GM19193 (cell line): Measurements from ENCODE around the gene IL17D.

ENCODE experiments used
- POLR2A ChIP-seq: IDR thresholded peaks from 4 replicates; pipeline ENCODE4 v1.6.1; 2011; ENCODE audit not compliant: insufficient read depth, insufficient read length; ENCODE audit errors: extremely low read depth

The IL17D gene

GRCh38 chr13:20727856-20728255, 24.4 kb downstream of the IL17D start:
- no peak for TF ChIP-seq POLR2A

DNA sequence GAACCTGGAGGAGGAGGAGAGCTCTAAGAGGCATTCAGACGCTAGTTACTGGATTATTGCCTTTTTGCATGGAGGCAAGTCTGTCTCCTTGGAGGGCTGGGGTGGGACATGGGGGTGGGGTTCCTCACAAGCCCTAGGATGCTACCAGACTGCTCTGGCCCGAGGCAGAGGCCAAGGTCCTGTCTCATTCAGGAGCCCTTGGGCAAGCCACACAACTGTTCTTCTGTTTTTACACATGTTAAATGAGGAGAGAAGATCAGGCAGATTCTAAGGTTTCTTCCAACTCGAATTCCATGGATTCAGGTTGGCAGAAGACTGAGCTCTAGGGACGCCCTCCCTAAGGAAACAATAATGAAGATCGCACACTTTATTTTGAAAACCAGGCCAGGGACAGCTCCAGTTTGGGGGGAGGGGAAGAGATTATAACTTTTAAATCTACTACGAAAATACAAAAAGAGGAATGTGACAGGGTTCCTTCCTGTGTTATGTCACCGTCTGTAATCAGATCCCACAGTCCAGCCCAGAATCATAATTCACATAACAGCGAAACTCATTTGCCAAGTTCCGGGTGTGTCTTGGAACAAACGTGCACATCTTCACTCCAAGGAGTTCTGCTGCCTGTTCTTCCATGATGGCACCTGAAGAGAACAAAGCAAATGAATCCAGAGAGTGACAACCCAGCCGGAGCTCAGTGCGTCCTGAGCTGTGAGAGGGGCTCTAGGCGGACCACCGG, 25.2 kb downstream of the IL17D start:
- no peak for TF ChIP-seq POLR2A

- no peak for TF ChIP-seq POLR2A
These were observed 26.4 kb downstream of the IL17D start for GRCh38 chr13:20729633-20730585.

DNA sequence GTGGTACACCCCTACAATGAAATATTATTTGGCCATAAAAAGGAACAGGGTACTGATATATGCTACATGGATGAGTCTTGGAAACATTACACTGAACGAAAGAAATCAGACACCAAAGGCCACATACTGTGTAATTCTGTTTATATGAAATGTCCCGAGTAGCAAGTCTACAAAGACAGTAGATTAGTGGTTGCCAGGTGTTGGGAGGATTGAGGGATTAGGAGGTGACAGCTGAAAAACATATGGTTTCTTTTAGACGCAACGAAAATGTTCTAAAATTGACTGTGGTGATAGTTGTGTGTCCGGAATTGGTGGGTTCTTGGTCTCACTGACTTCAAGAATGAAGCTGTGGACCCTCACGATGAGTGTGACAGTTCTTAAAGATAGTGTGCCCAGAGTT, 35.1 kb downstream of the IL17D start:
- TF ChIP-seq POLR2A = no peak

GRCh38 chr13:20740021-20740420, 36.5 kb downstream of the IL17D start:
- TF ChIP-seq POLR2A = no peak

DNA sequence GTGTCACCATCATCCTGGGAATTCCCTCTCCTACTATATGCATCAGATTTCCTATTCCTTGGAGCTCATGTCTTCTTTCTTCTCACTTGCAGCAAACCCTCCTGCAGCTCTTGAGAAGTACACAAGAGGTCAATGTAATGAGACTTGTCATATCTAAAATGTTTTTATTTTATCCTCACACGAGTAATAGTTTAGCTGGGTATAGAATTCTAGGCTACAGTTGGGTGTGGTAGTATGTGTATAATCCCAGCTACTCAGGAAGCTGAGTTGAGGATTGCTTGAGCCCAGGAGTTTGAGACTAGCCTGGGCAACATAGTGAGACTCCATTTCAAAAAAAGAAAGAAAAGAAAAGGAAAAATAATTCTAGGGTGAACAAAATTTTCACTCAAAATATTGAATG, 45.9 kb downstream of the IL17D start:
- no peak for TF ChIP-seq POLR2A

DNA sequence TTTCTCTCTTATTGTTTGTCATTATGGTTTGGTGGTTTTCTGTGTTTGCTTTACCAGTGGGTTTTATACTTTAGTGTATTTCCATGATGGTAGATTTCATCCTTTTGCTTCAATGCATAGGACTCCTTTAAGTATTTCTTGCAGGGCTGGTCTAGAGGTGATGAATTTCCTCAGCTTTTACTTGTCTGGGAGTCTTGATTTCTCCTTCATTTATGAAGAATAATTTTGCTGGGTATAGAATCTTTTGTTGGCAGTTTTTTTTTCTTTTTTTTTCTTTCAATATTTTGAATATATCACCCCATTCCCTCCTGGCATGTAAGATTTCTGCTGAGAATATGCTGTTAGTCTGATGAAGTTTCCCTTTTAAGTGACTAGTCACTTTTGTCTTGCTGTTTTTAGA, 50.5 kb downstream of the IL17D start:
- no peak for TF ChIP-seq POLR2A

GRCh38 chr13:20760872-20761271, 57.4 kb downstream of the IL17D start:
- no peak for TF ChIP-seq POLR2A

DNA sequence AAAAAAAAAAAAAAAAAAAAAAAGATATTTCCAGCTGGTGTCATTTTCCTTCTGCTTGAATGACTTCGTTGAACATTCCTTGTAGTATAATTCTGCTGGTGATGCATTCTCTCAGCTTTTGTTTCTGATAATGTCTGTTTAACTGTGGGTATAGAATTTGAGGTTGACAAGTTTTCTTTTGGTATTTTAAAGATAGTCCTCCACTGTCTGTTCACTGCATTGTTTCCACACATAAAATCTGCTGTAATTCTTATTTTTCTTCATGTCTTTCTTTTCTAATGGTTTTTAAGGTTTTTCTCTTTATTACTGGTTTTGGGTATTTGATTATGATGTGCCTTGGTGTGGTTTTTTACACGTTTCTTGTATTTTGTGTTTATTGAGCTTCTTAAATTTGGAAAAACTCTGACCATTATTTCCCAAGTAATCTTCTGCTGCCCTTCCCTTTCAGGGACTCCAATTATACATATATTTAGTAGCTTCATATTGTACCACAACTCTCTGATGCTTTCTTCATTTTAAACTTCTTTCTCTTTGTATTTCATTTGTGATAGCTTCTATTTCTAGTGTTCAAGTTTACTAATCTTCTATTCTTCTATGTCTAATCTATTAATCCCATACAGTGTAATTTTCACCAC, 63.9 kb downstream of the IL17D start:
- TF ChIP-seq POLR2A = no peak

GRCh38 chr13:20769091-20769490, 65.6 kb downstream of the IL17D start:
- TF ChIP-seq POLR2A = no peak

DNA sequence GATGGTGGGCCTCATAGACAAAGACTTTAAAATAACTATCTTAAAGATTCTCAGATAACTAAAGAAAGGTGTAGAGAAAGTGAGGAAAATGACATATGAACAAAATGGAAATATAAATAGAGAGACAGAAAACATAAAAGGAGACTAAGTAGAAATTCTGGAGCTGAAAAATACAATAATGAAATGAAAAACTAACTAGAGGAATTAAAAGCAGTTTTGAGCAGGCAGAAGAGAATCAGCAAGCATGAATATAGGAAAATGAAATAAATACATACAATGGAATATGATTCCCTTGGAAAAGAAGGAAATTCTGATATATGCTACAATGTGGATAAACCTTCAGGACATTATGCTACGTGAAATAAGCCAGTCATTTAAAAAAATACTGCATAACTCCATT, 66.3 kb downstream of the IL17D start:
- no peak for TF ChIP-seq POLR2A
